ENCODE data around the gene TMC7.
"Not testable (repeated sequence)": the region's sequence is repeated elsewhere in the genome, so short reads cannot be mapped to it uniquely, and the experiment has no call there.

Gene TMC7
- total RNA-seq: 0 to 0.07 reads per million in 2 donors

- DNase-seq: no peak
These were observed at the start of gene TMC7 for GRCh38 chr16:18983565-18984434. TSS of gene TMC7 (plus strand) at chr16:18983934. CDS start at chr16:18984064, 130 bp downstream.

- no peak for DNase-seq
These were observed 46.9 kb upstream of the TMC7 start for GRCh38 chr16:18936727-18937340.

- no peak for DNase-seq
These were observed 46.3 kb upstream of the TMC7 start for GRCh38 chr16:18937390-18937789.

- no peak for DNase-seq
These were observed 44.7 kb upstream of the TMC7 start for GRCh38 chr16:18938986-18939385.

GRCh38 chr16:18941471-18941870 lies 42.3 kb upstream of the TMC7 start:
- DNase-seq: no peak

GRCh38 chr16:18942061-18942460 lies 41.7 kb upstream of the TMC7 start:
- no peak for DNase-seq

GRCh38 chr16:18943414-18943813 lies 40.3 kb upstream of the TMC7 start:
- DNase-seq: no peak

- DNase-seq: no peak
These were observed 38.5 kb upstream of the TMC7 start for GRCh38 chr16:18945233-18945632.

- no peak for DNase-seq
These were observed 35.2 kb upstream of the TMC7 start for GRCh38 chr16:18948372-18949020.

GRCh38 chr16:18950469-18951185 lies 33.1 kb upstream of the TMC7 start:
- no peak for DNase-seq

GRCh38 chr16:18953547-18953946 lies 30.2 kb upstream of the TMC7 start:
- no peak for DNase-seq

- DNase-seq: peak; percentile 3
These were observed 27.7 kb upstream of the TMC7 start for GRCh38 chr16:18955874-18956580.

- DNase-seq: not testable (repeated sequence)
These were observed 27.0 kb upstream of the TMC7 start for GRCh38 chr16:18956658-18957241.

- DNase-seq: no peak
These were observed 25.1 kb upstream of the TMC7 start for GRCh38 chr16:18958621-18959029.

GRCh38 chr16:18959031-18959505 lies 24.7 kb upstream of the TMC7 start:
- no peak for DNase-seq

GRCh38 chr16:18965555-18965954 lies 18.2 kb upstream of the TMC7 start:
- DNase-seq: no peak

GRCh38 chr16:18966791-18967190 lies 16.9 kb upstream of the TMC7 start:
- no peak for DNase-seq

- peak; percentile 76 for DNase-seq
These were observed 14.5 kb upstream of the TMC7 start for GRCh38 chr16:18969050-18969854.

GRCh38 chr16:18969855-18970240 lies 13.9 kb upstream of the TMC7 start:
- no peak for DNase-seq

GRCh38 chr16:18975109-18975508 lies 8.6 kb upstream of the TMC7 start:
- DNase-seq: no peak

- no peak for DNase-seq
These were observed 3.8 kb upstream of the TMC7 start for GRCh38 chr16:18979936-18980335.

Measured in T-helper 9 cell (primary cell).